H1 (cell line): Measurements from ENCODE around the gene LGALS16. TPM values are rescaled to one million over a fixed set of nuclear protein-coding genes. Genes with fewer than 3 reads are reported as not detected.

Experiments used
- BCL11A ChIP-seq, 2 experiments: IDR thresholded peaks; one replicate each; pipeline ENCODE4 v1.6.1; 2011; ENCODE audit warnings: low read depth in 2 of 2, low read length in 2 of 2, mild to moderate bottlenecking in 2 of 2
- BRCA1 ChIP-seq: IDR thresholded peaks from 2 replicates; pipeline ENCODE4 v1.6.1; 2012; ENCODE audit warnings: low read depth, low read length, improper control_type of control experiment
- JUN ChIP-seq: IDR thresholded peaks from 2 replicates; pipeline ENCODE4 v1.6.1; 2011; ENCODE audit warnings: low read depth, mild to moderate bottlenecking, improper control_type of control experiment, low read length
- JUND ChIP-seq: IDR thresholded peaks from 2 replicates; pipeline ENCODE4 v1.6.1; 2011; ENCODE audit warnings: mild to moderate bottlenecking, improper control_type of control experiment, low read length
- PHF8 ChIP-seq: fragments of 200-600 bp; sonication (generic); conservative IDR thresholded peaks from 2 replicates; pipeline ENCODE4 v1.7.1; 2012; ENCODE audit warnings: low read depth, mild to moderate bottlenecking, inconsistent platforms, low read length, moderate library complexity
- RAD21 ChIP-seq, 2 experiments: IDR thresholded peaks in 1 of 2; conservative IDR thresholded peaks in 1 of 2; 2 replicates each; pipeline ENCODE4 v1.6.1; 2011; ENCODE audit warnings: low read depth in 2 of 2, low read length in 2 of 2, improper control_type of control experiment in 1 of 2, inconsistent platforms in 1 of 2, mild to moderate bottlenecking in 1 of 2, moderate library complexity in 1 of 2
- SIRT6 ChIP-seq: IDR thresholded peaks from one replicate; pipeline ENCODE4 v1.7.1; 2012; ENCODE audit warnings: low read length, inconsistent platforms
- SP2 ChIP-seq: IDR thresholded peaks from 2 replicates; pipeline ENCODE4 v1.6.1; 2012; ENCODE audit warnings: mild to moderate bottlenecking, low read length, inconsistent platforms
- SP4 ChIP-seq: IDR thresholded peaks from 2 replicates; pipeline ENCODE4 v1.6.1; 2012; ENCODE audit warnings: low read length, inconsistent platforms
- TEAD4 ChIP-seq: IDR thresholded peaks from 2 replicates; pipeline ENCODE4 v1.6.1; 2012; ENCODE audit warnings: low read depth, low read length, inconsistent platforms, mixed read lengths
- polyA plus RNA-seq, 7 experiments: library from polyadenylated mRNA; depleted of rRNA in 3 of 7; stranded (reverse) in 5 of 7; unstranded in 2 of 7; fragments of >200 nt in 5 of 7; fragments of 200-250 nt in 2 of 7; gene quantifications; 1 replicate in 5 of 7; 2 replicates in 1 of 7; 4 replicates in 1 of 7; pipeline versions ENCODE4 v1.2.1 to v1.2.3, GENCODE V29; 2011 to 2013; ENCODE audit warnings: missing spikeins in 2 of 7, mixed read lengths in 2 of 7
- total RNA-seq: library from RNA; stranded (reverse); fragmentation: NEBNext Ultra II Directional; extraction: Animal tissue kit (Norgen Biotek cat#: 25700); gene quantifications from 2 replicates; pipeline ENCODE4 v1.2.1, GENCODE V29; 2021
- TF ChIP-seq, protein P1 (sequence below): fragments of 300-600 bp; sonication (generic); IDR thresholded peaks from 2 replicates; pipeline ENCODE4 v1.7.1; 2012; ENCODE audit warnings: low read length, moderate library complexity, mild to moderate bottlenecking, inconsistent platforms; ENCODE audit not compliant: insufficient replicate concordance
- TF ChIP-seq, protein P2 (sequence below): IDR thresholded peaks from 2 replicates; pipeline ENCODE4 v1.6.1; 2011; ENCODE audit warnings: low read length, improper control_type of control experiment

LGALS16 gene
- total and polyA plus RNA-seq, 2 of the 8 experiments (the other 6 are each of a cell fraction or from before 2014, with no cell fraction given), result not detected

DNA sequence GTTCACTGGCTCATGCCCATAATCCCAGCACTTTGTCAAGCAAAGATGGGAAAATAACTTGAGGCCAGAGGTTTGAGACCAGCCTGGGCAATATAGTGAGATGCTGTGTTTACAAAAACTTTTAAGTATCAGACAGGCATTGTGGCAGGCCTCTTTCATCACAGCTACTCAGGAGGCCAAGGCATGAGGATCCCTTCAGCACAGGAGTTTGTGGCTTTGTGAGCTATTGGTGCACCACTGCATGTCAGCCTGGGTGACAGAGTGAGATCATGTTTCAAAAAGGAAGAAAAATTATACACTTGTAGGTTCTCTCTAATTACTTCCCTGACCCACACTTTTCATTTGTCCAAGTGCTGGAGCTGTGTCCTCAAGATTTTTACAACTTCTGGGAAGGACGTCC lies 37.1 kb downstream of the LGALS16 start (continued):
- TF ChIP-seq, protein P1, sequence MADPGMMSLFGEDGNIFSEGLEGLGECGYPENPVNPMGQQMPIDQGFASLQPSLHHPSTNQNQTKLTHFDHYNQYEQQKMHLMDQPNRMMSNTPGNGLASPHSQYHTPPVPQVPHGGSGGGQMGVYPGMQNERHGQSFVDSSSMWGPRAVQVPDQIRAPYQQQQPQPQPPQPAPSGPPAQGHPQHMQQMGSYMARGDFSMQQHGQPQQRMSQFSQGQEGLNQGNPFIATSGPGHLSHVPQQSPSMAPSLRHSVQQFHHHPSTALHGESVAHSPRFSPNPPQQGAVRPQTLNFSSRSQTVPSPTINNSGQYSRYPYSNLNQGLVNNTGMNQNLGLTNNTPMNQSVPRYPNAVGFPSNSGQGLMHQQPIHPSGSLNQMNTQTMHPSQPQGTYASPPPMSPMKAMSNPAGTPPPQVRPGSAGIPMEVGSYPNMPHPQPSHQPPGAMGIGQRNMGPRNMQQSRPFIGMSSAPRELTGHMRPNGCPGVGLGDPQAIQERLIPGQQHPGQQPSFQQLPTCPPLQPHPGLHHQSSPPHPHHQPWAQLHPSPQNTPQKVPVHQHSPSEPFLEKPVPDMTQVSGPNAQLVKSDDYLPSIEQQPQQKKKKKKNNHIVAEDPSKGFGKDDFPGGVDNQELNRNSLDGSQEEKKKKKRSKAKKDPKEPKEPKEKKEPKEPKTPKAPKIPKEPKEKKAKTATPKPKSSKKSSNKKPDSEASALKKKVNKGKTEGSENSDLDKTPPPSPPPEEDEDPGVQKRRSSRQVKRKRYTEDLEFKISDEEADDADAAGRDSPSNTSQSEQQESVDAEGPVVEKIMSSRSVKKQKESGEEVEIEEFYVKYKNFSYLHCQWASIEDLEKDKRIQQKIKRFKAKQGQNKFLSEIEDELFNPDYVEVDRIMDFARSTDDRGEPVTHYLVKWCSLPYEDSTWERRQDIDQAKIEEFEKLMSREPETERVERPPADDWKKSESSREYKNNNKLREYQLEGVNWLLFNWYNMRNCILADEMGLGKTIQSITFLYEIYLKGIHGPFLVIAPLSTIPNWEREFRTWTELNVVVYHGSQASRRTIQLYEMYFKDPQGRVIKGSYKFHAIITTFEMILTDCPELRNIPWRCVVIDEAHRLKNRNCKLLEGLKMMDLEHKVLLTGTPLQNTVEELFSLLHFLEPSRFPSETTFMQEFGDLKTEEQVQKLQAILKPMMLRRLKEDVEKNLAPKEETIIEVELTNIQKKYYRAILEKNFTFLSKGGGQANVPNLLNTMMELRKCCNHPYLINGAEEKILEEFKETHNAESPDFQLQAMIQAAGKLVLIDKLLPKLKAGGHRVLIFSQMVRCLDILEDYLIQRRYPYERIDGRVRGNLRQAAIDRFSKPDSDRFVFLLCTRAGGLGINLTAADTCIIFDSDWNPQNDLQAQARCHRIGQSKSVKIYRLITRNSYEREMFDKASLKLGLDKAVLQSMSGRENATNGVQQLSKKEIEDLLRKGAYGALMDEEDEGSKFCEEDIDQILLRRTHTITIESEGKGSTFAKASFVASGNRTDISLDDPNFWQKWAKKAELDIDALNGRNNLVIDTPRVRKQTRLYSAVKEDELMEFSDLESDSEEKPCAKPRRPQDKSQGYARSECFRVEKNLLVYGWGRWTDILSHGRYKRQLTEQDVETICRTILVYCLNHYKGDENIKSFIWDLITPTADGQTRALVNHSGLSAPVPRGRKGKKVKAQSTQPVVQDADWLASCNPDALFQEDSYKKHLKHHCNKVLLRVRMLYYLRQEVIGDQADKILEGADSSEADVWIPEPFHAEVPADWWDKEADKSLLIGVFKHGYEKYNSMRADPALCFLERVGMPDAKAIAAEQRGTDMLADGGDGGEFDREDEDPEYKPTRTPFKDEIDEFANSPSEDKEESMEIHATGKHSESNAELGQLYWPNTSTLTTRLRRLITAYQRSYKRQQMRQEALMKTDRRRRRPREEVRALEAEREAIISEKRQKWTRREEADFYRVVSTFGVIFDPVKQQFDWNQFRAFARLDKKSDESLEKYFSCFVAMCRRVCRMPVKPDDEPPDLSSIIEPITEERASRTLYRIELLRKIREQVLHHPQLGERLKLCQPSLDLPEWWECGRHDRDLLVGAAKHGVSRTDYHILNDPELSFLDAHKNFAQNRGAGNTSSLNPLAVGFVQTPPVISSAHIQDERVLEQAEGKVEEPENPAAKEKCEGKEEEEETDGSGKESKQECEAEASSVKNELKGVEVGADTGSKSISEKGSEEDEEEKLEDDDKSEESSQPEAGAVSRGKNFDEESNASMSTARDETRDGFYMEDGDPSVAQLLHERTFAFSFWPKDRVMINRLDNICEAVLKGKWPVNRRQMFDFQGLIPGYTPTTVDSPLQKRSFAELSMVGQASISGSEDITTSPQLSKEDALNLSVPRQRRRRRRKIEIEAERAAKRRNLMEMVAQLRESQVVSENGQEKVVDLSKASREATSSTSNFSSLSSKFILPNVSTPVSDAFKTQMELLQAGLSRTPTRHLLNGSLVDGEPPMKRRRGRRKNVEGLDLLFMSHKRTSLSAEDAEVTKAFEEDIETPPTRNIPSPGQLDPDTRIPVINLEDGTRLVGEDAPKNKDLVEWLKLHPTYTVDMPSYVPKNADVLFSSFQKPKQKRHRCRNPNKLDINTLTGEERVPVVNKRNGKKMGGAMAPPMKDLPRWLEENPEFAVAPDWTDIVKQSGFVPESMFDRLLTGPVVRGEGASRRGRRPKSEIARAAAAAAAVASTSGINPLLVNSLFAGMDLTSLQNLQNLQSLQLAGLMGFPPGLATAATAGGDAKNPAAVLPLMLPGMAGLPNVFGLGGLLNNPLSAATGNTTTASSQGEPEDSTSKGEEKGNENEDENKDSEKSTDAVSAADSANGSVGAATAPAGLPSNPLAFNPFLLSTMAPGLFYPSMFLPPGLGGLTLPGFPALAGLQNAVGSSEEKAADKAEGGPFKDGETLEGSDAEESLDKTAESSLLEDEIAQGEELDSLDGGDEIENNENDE, result no peak
- TF ChIP-seq SP2 (no peak), RAD21 (IDR thresholded peaks at IDR 0.05 in 1 of 2, conservative IDR thresholded peaks at IDR 0.05 in 1 of 2; ENCODE audit: low read depth in 2 of 2, low read length in 2 of 2) (no peak), PHF8 (no peak), BCL11A (IDR thresholded peaks at IDR 0.05; ENCODE audit: low read depth in 2 of 2, low read length in 2 of 2) (no peak), SIRT6 (no peak), SP4 (no peak), JUND (no peak), TEAD4 (no peak), BRCA1 (no peak), JUN (no peak)
- TF ChIP-seq, protein P2, sequence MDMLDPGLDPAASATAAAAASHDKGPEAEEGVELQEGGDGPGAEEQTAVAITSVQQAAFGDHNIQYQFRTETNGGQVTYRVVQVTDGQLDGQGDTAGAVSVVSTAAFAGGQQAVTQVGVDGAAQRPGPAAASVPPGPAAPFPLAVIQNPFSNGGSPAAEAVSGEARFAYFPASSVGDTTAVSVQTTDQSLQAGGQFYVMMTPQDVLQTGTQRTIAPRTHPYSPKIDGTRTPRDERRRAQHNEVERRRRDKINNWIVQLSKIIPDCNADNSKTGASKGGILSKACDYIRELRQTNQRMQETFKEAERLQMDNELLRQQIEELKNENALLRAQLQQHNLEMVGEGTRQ, result no peak
- TF ChIP-seq, all 59 proteins: peak for 0
